Neutrophil (primary cell): ENCODE results near the gene GFY.
A peak's percentile ranks its signal among the peaks of the same experiment; 100 is the strongest.
"Not testable (repeated sequence)": the region's sequence is repeated elsewhere in the genome, so short reads cannot be mapped to it uniquely, and the experiment has no call there.

Source experiments
- H3K27ac ChIP-seq: fragments of 200-600 bp; sonication (generic); 2 replicates; pipeline ENCODE4 v1.5.1; 2016; ENCODE audit warnings: mild to moderate bottlenecking, moderate library complexity
- H3K27me3 ChIP-seq: fragments of 200-600 bp; sonication (generic); 2 replicates; pipeline ENCODE4 v1.6.0; 2016; ENCODE audit warnings: mild to moderate bottlenecking
- H3K36me3 ChIP-seq: fragments of 200-600 bp; sonication (generic); 2 replicates; pipeline ENCODE4 v1.5.1; 2017
- H3K4me1 ChIP-seq, 2 experiments: fragments of 200-600 bp in 1 of 2; sonication (generic) in 1 of 2; 1 replicate in 1 of 2; 2 replicates in 1 of 2; pipeline versions ENCODE4 v1.5.1 to v1.6.1; 2013 to 2016; ENCODE audit warnings: low read depth in 1 of 2, low read length in 1 of 2, mild to moderate bottlenecking in 1 of 2, moderate library complexity in 1 of 2; ENCODE audit not compliant: control insufficient read depth in 1 of 2, insufficient read depth in 1 of 2
- H3K4me3 ChIP-seq, 2 experiments: fragments of 200-600 bp in 1 of 2; sonication (generic) in 1 of 2; 1 replicate in 1 of 2; 2 replicates in 1 of 2; pipeline ENCODE4 v1.5.1; 2013 to 2016; ENCODE audit warnings: low read depth in 1 of 2, low read length in 1 of 2, mild to moderate bottlenecking in 1 of 2, moderate library complexity in 1 of 2
- H3K9me3 ChIP-seq: fragments of 200-600 bp; sonication (generic); 2 replicates; pipeline ENCODE4 v1.5.1; 2016
- CTCF ChIP-seq: fragments of 200-600 bp; sonication (generic); IDR thresholded peaks from 2 replicates; pipeline ENCODE4 v1.5.1; 2016; ENCODE audit warnings: antibody characterized with exemption

Gene GFY

GRCh38 chr19:49442771-49443365, 17.7 kb downstream of the GFY start:
- H3K9me3 ChIP-seq = no peaks in the 10 kb centered on the region
- H3K4me3 ChIP-seq = peak overlapping the region; percentile 73 to 92
- peaks cover 17 to 18% of the 10 kb centered on the region in 2 experiments for H3K4me1 ChIP-seq
- H3K27me3 ChIP-seq = peaks cover 52% of the 10 kb centered on the region
- H3K36me3 ChIP-seq = peaks cover 14% of the 10 kb centered on the region
- H3K27ac ChIP-seq = peak overlapping the region; percentile 47
- TF ChIP-seq CTCF = no peak

GRCh38 chr19:49443366-49444099, 18.3 kb downstream of the GFY start:
- H3K4me3 ChIP-seq = peak overlapping the region; percentile 73 to 92
- peak; percentile 74 for TF ChIP-seq CTCF
- peaks cover 46% of the 10 kb centered on the region for H3K27me3 ChIP-seq
- peaks cover 16% of the 10 kb centered on the region for H3K36me3 ChIP-seq
- peaks cover 17 to 18% of the 10 kb centered on the region in 2 experiments for H3K4me1 ChIP-seq
- no peaks in the 10 kb centered on the region for H3K9me3 ChIP-seq
- peak overlapping the region; percentile 47 for H3K27ac ChIP-seq

- H3K36me3 ChIP-seq = peaks cover 16% of the 10 kb centered on the region
- peaks cover 17 to 18% of the 10 kb centered on the region in 2 experiments for H3K4me1 ChIP-seq
- H3K27ac ChIP-seq, H3K9me3 ChIP-seq: not testable (repeated sequence)
- peaks cover 39% of the 10 kb centered on the region for H3K27me3 ChIP-seq
- peak overlapping the region in 1 of 2 experiments; percentile 92 for H3K4me3 ChIP-seq
These were observed 19.0 kb downstream of the GFY start for GRCh38 chr19:49444100-49444700.

GRCh38 chr19:49445997-49446396, 20.8 kb downstream of the GFY start:
- H3K27me3 ChIP-seq = peaks cover 21% of the 10 kb centered on the region
- no peak overlapping the region for H3K27ac ChIP-seq

GRCh38 chr19:49447485-49448431, 22.6 kb downstream of the GFY start:
- no peak overlapping the region for H3K4me3 ChIP-seq
- no peak overlapping the region for H3K27ac ChIP-seq
- peaks cover 24 to 27% of the 10 kb centered on the region in 2 experiments for H3K4me1 ChIP-seq
- no peak for TF ChIP-seq CTCF
- peaks cover 3% of the 10 kb centered on the region for H3K27me3 ChIP-seq
- H3K36me3 ChIP-seq = peaks cover 16% of the 10 kb centered on the region
- no peaks in the 10 kb centered on the region for H3K9me3 ChIP-seq

More at GRCh38 chr19:49445997-49446396, 20.8 kb downstream of the GFY start:
- Histone ChIP-seq H3K9me3 (no peaks in the 10 kb centered on the region), H3K4me3 (no peak overlapping the region), H3K36me3 (peaks cover 16% of the 10 kb centered on the region), H3K4me1 (peaks cover 17 to 18% of the 10 kb centered on the region in 2 experiments)
- no peak for TF ChIP-seq CTCF
